GM12878 (cell line): ENCODE measurements around the gene ARID3B. TPM values are rescaled to one million over a fixed set of nuclear protein-coding genes. Genes with fewer than 3 reads are reported as not detected.

Experiments used
- ATAC-seq: fragments of 200-7000 bp; cut with Tn5 transposase; 3 replicates; pipeline ENCODE4 v1.9.1; 2020; ENCODE audit warnings: mild to moderate bottlenecking, moderate library complexity
- BruUV-seq: library from RNA; stranded (reverse); fragments of 400-500 nt; replicated peaks from 2 replicates; lab custom pipeline; 2021; lab: Mats Ljungman, UMichigan
- CTCF ChIA-PET: fragments of 300-600 bp; sonication (Branson Sonifier 250); formaldehyde crosslinking; extraction: SDS; loops from one replicate; lab custom pipeline; 2021; ENCODE audit warnings: inconsistent platforms; lab: Yijun Ruan, JAX
- POLR2A ChIA-PET: fragments of 350-600 bp; formaldehyde crosslinking; extraction: SDS; loops from one replicate; lab custom pipeline; 2021; ENCODE audit warnings: inconsistent platforms; lab: Charles Lee
- RAD21 ChIA-PET: fragments of 300-600 bp; sonication (Branson Sonifier 250); formaldehyde crosslinking; loops from one replicate; lab custom pipeline; 2023; ENCODE audit warnings: antibody characterized with exemption; ENCODE audit not compliant: unreplicated experiment; lab: Charles Lee
- SMC1A ChIA-PET: fragments of 300-600 bp; sonication (Branson Sonifier 250); formaldehyde crosslinking; loops from one replicate; lab custom pipeline; 2023; ENCODE audit not compliant: unreplicated experiment, uncharacterized antibody; lab: Charles Lee
- DNase-seq: peaks from one replicate; pipeline ENCODE4 v3.0.0-alpha.2; 2011; ENCODE audit warnings: low read depth, low spot score
- FAIRE-seq: peaks from 3 replicates; lab custom pipeline; 2011; peaks lifted over from hg19 to GRCh38; lab: Jason Lieb, UNC
- H2AFZ ChIP-seq: 2 replicates; pipeline ENCODE4 v1.6.0; 2011; ENCODE audit warnings: low read depth, low read length, control low read depth; ENCODE audit not compliant: control insufficient read depth
- H3K27ac ChIP-seq: 2 replicates; pipeline ENCODE4 v1.5.1; 2011; ENCODE audit warnings: control low read depth; ENCODE audit not compliant: control insufficient read depth, insufficient read depth
- H3K27me3 ChIP-seq, 2 experiments: replicated peaks in 1 of 2; 2 replicates each; pipeline versions ENCODE4 v1.6.0 to v1.6.1; 2011; ENCODE audit warnings: low read length in 1 of 2; ENCODE audit not compliant: control insufficient read depth in 2 of 2, insufficient read depth in 2 of 2
- H3K36me3 ChIP-seq, 2 experiments: 2 replicates each; pipeline ENCODE4 v1.5.1; 2011; ENCODE audit warnings: low read length in 1 of 2; ENCODE audit not compliant: control insufficient read depth in 2 of 2, insufficient read depth in 2 of 2
- H3K4me1 ChIP-seq: 2 replicates; pipeline ENCODE4 v1.6.1; 2011; ENCODE audit warnings: mild to moderate bottlenecking, low read length, moderate library complexity, mixed read lengths; ENCODE audit not compliant: control insufficient read depth, insufficient read depth
- H3K4me2 ChIP-seq: 2 replicates; pipeline ENCODE4 v1.6.0; 2011; ENCODE audit warnings: control low read depth; ENCODE audit not compliant: control insufficient read depth, insufficient read depth
- H3K4me3 ChIP-seq: fragments of 200-600 bp; sonication (generic); 2 replicates; pipeline ENCODE4 v1.5.1; 2016
- H3K79me2 ChIP-seq: 2 replicates; pipeline ENCODE4 v1.6.0; 2011; ENCODE audit warnings: low read length; ENCODE audit not compliant: control insufficient read depth, insufficient read depth
- H3K9ac ChIP-seq: 2 replicates; pipeline ENCODE4 v1.8.0; 2011; ENCODE audit warnings: low read length, control low read depth, mixed read lengths; ENCODE audit not compliant: control insufficient read depth, insufficient read depth
- H3K9me3 ChIP-seq: replicated peaks from 3 replicates; pipeline ENCODE4 v1.5.1; 2011; ENCODE audit warnings: mild to moderate bottlenecking, low read length; ENCODE audit not compliant: control insufficient read depth, insufficient read depth
- H4K20me1 ChIP-seq: 2 replicates; pipeline ENCODE4 v1.6.0; 2011; ENCODE audit not compliant: control insufficient read depth, insufficient read depth
- CBX5 ChIP-seq: sonication (generic); IDR thresholded peaks from 2 replicates; pipeline ENCODE4 v1.6.1; 2016; ENCODE audit warnings: low read depth, moderate library complexity, mild to moderate bottlenecking, inconsistent platforms
- NR2F1 ChIP-seq: fragments of 450-650 bp; conservative IDR thresholded peaks from 2 replicates; pipeline ENCODE4 v1.6.1; 2017; ENCODE audit warnings: mild to moderate bottlenecking
- TCF12 ChIP-seq: IDR thresholded peaks from 2 replicates; pipeline ENCODE4 v1.6.1; 2011; ENCODE audit warnings: low read depth, mild to moderate bottlenecking, low read length
- in situ Hi-C: fragments of 300-500 bp; cut with MboI; formaldehyde crosslinking; loops from 9 replicates; pipeline ENCODE4 v1.14.3; 2018; ENCODE audit warnings: mixed read lengths
- intact Hi-C: fragments of 100-400 bp; cut with micrococcal nuclease; formaldehyde crosslinking; loops from one replicate; pipeline ENCODE4 v1.14.2; 2022; ENCODE audit not compliant: unreplicated experiment
- polyA plus RNA-seq, 11 experiments: library from polyadenylated mRNA; depleted of rRNA in 4 of 11; unstranded in 6 of 11; stranded (reverse) in 5 of 11; fragments of >200 nt; fragmentation: Nextera tagmentation in 4 of 11; fragmentation: Illumina TruSeq in 1 of 11; extraction: Ambion mirVana in 4 of 11; extraction: Trizol in 1 of 11; gene quantifications; 1 replicate in 1 of 11; 2 replicates in 10 of 11; pipeline versions ENCODE4 v1.2.1 to v1.2.3, GENCODE V29; 2011 to 2016; ENCODE audit warnings: inconsistent platforms in 2 of 11, missing spikeins in 2 of 11, low read depth in 1 of 11
- total RNA-seq, 4 experiments: library from RNA; depleted of rRNA in 3 of 4; stranded (reverse); fragments of >200 nt in 3 of 4; fragmentation: Illumina TruSeq in 1 of 4; extraction: Trizol in 1 of 4; gene quantifications; 2 replicates each; pipeline versions ENCODE4 v1.2.1 to v1.2.3, GENCODE V29; 2013 to 2021
- TF ChIP-seq, protein P1 (sequence below): fragments of 450-650 bp; IDR thresholded peaks from 2 replicates; pipeline ENCODE4 v1.6.1; 2018; ENCODE audit warnings: borderline replicate concordance, mild to moderate bottlenecking; ENCODE audit not compliant: partially characterized antibody

The ARID3B gene
- total and polyA plus RNA-seq, 10 of the 15 experiments (the other 5 are each of a cell fraction or from before 2014, with no cell fraction given): 1.1 to 33.4 (median 24.0) TPM

GRCh38 chr15:74616996-74617395 lies 76.0 kb downstream of the ARID3B start:
- in situ Hi-C loops (no loop called here), intact Hi-C loops (loop anchor here (5.0 kb wide), 2 partner anchors 70 to 185 kb away; partner anchors contain the start of gene SEMA7A)
- H3K27me3 ChIP-seq: no peaks in the 10 kb centered on the region
- ChIA-PET POLR2A (interaction anchor here (0.6 to 4.8 kb wide), 8 partner anchors 9 to 291 kb away, joined by 3 to 30 read pairs (median 3); partner anchors contain the start of genes ARID3B and UBL7), CTCF (interaction anchor here (0.9 to 18.5 kb wide), 11 partner anchors 10 to 242 kb away, joined by 3 to 206 read pairs (median 5); no protein-coding TSS in a partner anchor), RAD21 (interaction anchor here (1.0 to 3.6 kb wide), 6 partner anchors 15 to 246 kb away, joined by 3 to 13 read pairs (median 3); partner anchors contain the start of gene UBL7), SMC1A (interaction anchor here (0.8 to 2.6 kb wide), 9 partner anchors 10 to 406 kb away, joined by 3 to 10 read pairs (median 4); partner anchors contain the start of gene PPCDC)
- peak overlapping the region; percentile 97 for H3K27ac ChIP-seq
- H3K4me3 ChIP-seq: peak overlapping the region; percentile 89
- ATAC-seq (no peak), DNase-seq (no peak), FAIRE-seq (no peak)
- H4K20me1 ChIP-seq: peaks cover 31% of the 10 kb centered on the region
- peaks cover 25 to 28% of the 10 kb centered on the region in 2 experiments for H3K36me3 ChIP-seq
- peaks cover 72% of the 10 kb centered on the region for H3K79me2 ChIP-seq
- H3K9ac ChIP-seq: peak overlapping the region; percentile 99
- no peaks in the 10 kb centered on the region for H3K9me3 ChIP-seq
- no peak for TF ChIP-seq NR2F1
- TF ChIP-seq CBX5: no peak
- TF ChIP-seq TCF12: no peak
- TF ChIP-seq, protein P1, sequence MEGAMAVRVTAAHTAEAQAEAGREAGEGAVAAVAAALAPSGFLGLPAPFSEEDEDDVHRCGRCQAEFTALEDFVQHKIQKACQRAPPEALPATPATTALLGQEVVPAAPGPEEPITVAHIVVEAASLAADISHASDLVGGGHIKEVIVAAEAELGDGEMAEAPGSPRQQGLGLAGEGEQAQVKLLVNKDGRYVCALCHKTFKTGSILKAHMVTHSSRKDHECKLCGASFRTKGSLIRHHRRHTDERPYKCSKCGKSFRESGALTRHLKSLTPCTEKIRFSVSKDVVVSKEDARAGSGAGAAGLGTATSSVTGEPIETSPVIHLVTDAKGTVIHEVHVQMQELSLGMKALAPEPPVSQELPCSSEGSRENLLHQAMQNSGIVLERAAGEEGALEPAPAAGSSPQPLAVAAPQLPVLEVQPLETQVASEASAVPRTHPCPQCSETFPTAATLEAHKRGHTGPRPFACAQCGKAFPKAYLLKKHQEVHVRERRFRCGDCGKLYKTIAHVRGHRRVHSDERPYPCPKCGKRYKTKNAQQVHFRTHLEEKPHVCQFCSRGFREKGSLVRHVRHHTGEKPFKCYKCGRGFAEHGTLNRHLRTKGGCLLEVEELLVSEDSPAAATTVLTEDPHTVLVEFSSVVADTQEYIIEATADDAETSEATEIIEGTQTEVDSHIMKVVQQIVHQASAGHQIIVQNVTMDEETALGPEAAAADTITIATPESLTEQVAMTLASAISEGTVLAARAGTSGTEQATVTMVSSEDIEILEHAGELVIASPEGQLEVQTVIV: no peak
- no TSS peak for BruUV-seq
- H3K4me2 ChIP-seq: peak overlapping the region; percentile 93
- peaks cover 17% of the 10 kb centered on the region for H3K4me1 ChIP-seq
- H2AFZ ChIP-seq: no peak overlapping the region
